Calu3 (cell line): ENCODE data around the gene IFT20. TPM values are rescaled to one million over a fixed set of nuclear protein-coding genes. Genes with fewer than 3 reads are reported as not detected.

ENCODE experiments used
- BruUV-seq: library from RNA; stranded (reverse); fragments of 400-500 nt; replicated peaks from 2 replicates; lab custom pipeline; 2021; lab: Mats Ljungman, UMichigan
- CTCF ChIA-PET: fragments of 300-600 bp; sonication (Branson Sonifier 250); formaldehyde crosslinking; loops from one replicate; lab custom pipeline; 2022; ENCODE audit warnings: antibody characterized with exemption; lab: Charles Lee
- DNase-seq: peaks from one replicate; pipeline ENCODE4 v3.0.0; 2022
- H3K27ac Mint-ChIP-seq: one replicate; pipeline ENCODE4 v1.8.0; 2022; ENCODE audit warnings: mixed read lengths; ENCODE audit not compliant: unreplicated experiment
- H3K27me3 Mint-ChIP-seq: one replicate; pipeline ENCODE4 v1.8.0; 2022; ENCODE audit warnings: mixed read lengths; ENCODE audit not compliant: unreplicated experiment
- H3K36me3 Mint-ChIP-seq: one replicate; pipeline ENCODE4 v1.8.0; 2022; ENCODE audit warnings: mild to moderate bottlenecking, moderate library complexity, mixed read lengths; ENCODE audit not compliant: insufficient read depth, unreplicated experiment
- H3K4me1 Mint-ChIP-seq: one replicate; pipeline ENCODE4 v1.8.0; 2022; ENCODE audit warnings: mild to moderate bottlenecking, low read depth, mixed read lengths; ENCODE audit not compliant: unreplicated experiment
- H3K4me3 Mint-ChIP-seq: one replicate; pipeline ENCODE4 v1.8.0; 2022; ENCODE audit warnings: mild to moderate bottlenecking, low read depth, moderate library complexity, mixed read lengths; ENCODE audit not compliant: unreplicated experiment
- H3K9me3 Mint-ChIP-seq: one replicate; pipeline ENCODE4 v1.8.0; 2022; ENCODE audit warnings: low read depth, mixed read lengths; ENCODE audit not compliant: unreplicated experiment
- CTCF ChIP-seq: fragments of 200-600 bp; IDR thresholded peaks from one replicate; pipeline ENCODE4 v1.8.0; 2022; ENCODE audit warnings: antibody characterized with exemption; ENCODE audit not compliant: unreplicated experiment
- intact Hi-C: fragments of 100-400 bp; cut with micrococcal nuclease; formaldehyde crosslinking; loops from one replicate; pipeline ENCODE4 v1.10.0; 2022; ENCODE audit not compliant: unreplicated experiment
- total RNA-seq: library from RNA; stranded (reverse); gene quantifications from 2 replicates; pipeline ENCODE4 v1.2.3, GENCODE V29; 2022

Gene IFT20
- total RNA-seq, 1 experiment from 2014 or later, result 32.1 TPM

GRCh38 chr17:28324267-28324745 lies 11.0 kb downstream of the IFT20 start:
- Mint-ChIP-seq H3K9me3 (no peaks in the 10 kb centered on the region), H3K4me1 (peaks cover 63% of the 10 kb centered on the region), H3K27ac (peak overlapping the region; percentile 47), H3K36me3 (peaks cover 71% of the 10 kb centered on the region), H3K4me3 (peak overlapping the region; percentile 41), H3K27me3 (no peaks in the 10 kb centered on the region)
- intact Hi-C loops, result loop anchor here (5.0 to 10.0 kb wide), 2 partner anchors 92 to 270 kb away; no protein-coding TSS in a partner anchor
- BruUV-seq, result no TSS peak
- no peak for DNase-seq
- no peak for TF ChIP-seq CTCF
- CTCF ChIA-PET, result interaction anchor here (0.7 kb wide), 1 partner anchor 11 kb away, joined by 3 read pairs; the partner anchor contains the start of gene TNFAIP1

- Mint-ChIP-seq H3K4me1 (peaks cover 62% of the 10 kb centered on the region), H3K4me3 (peak overlapping the region; percentile 97), H3K9me3 (no peaks in the 10 kb centered on the region), H3K27ac (peak overlapping the region; percentile 97), H3K27me3 (no peaks in the 10 kb centered on the region), H3K36me3 (peaks cover 48% of the 10 kb centered on the region)
- CTCF ChIA-PET, result no interaction called here
- DNase-seq, result no peak
- intact Hi-C loops, result loop anchor here (5.0 to 10.0 kb wide), 2 partner anchors 88 to 266 kb away; no protein-coding TSS in a partner anchor
- no peak for TF ChIP-seq CTCF
- no TSS peak for BruUV-seq
Measured at GRCh38 chr17:28320215-28321061, 14.8 kb downstream of the IFT20 start.

GRCh38 chr17:28319598-28319935 lies 15.7 kb downstream of the IFT20 start:
- Mint-ChIP-seq H3K27me3 (no peaks in the 10 kb centered on the region), H3K9me3 (no peaks in the 10 kb centered on the region), H3K4me1 (peaks cover 53% of the 10 kb centered on the region), H3K4me3 (peak overlapping the region; percentile 97), H3K27ac (peak overlapping the region; percentile 97), H3K36me3 (peaks cover 41% of the 10 kb centered on the region)
- DNase-seq, result no peak
- no peak for TF ChIP-seq CTCF
- BruUV-seq, result no TSS peak
- CTCF ChIA-PET, result interaction anchor here (1.0 kb wide), 1 partner anchor 16 kb away, joined by 3 read pairs; the partner anchor contains the start of genes IFT20 and TNFAIP1
- intact Hi-C loops, result no loop called here

GRCh38 chr17:28318759-28319597 lies 16.3 kb downstream of the IFT20 start, which contains the start of gene TMEM97:
Gene TMEM97, plus strand, starts transcription at chr17:28319200. Its CDS starts 40 bp downstream, at chr17:28319240.
- Mint-ChIP-seq H3K4me1 (peaks cover 51% of the 10 kb centered on the region), H3K27ac (peak within 1 kb of the TSS; percentile 97), H3K9me3 (no peaks in the 10 kb centered on the region), H3K4me3 (peak within 1 kb of the TSS; percentile 97), H3K36me3 (peaks cover 36% of the 10 kb centered on the region), H3K27me3 (no peaks in the 10 kb centered on the region)
- intact Hi-C loops, result no loop called here
- CTCF ChIA-PET, result interaction anchor here (0.7 to 1.0 kb wide), 2 partner anchors 16 to 212 kb away, joined by 3 read pairs; partner anchors contain the start of genes IFT20 and TNFAIP1
- no TSS peak for BruUV-seq
- TF ChIP-seq CTCF, result no peak
- peak; percentile 96 for DNase-seq
